SK-N-SH treated with all-trans-retinoic acid at 6 μM for 48 hours (cell line): ENCODE measurements around the gene PGAP1.

ENCODE experiments used
- ATAC-seq: fragments of 200-7000 bp; cut with Tn5 transposase; 3 replicates; pipeline ENCODE4 v1.9.1; 2020; ENCODE audit warnings: mild to moderate bottlenecking, moderate library complexity
- ARNTL ChIP-seq: fragments of 450-650 bp; formaldehyde crosslinking; IDR thresholded peaks from 2 replicates; pipeline ENCODE4 v1.5.0; 2020; ENCODE audit warnings: low read depth, mild to moderate bottlenecking, moderate library complexity, borderline replicate concordance
- BACH2 ChIP-seq: fragments of 250-450 bp; sonication (Bioruptor Pico); IDR thresholded peaks from 2 replicates; pipeline ENCODE4 v1.9.0; 2021; ENCODE audit warnings: mild to moderate bottlenecking, borderline replicate concordance
- CSDC2 ChIP-seq: fragments of 250-450 bp; sonication (Bioruptor Pico); IDR thresholded peaks from 2 replicates; pipeline ENCODE4 v1.5.0; 2020; ENCODE audit warnings: mild to moderate bottlenecking, moderate library complexity
- ESRRG ChIP-seq: fragments of 250-450 bp; sonication (Bioruptor Pico); IDR thresholded peaks from 2 replicates; pipeline ENCODE4 v1.6.1; 2021; ENCODE audit warnings: mild to moderate bottlenecking
- GLIS3 ChIP-seq: fragments of 250-450 bp; sonication (Bioruptor Pico); IDR thresholded peaks from 2 replicates; pipeline ENCODE4 v1.5.0; 2020; ENCODE audit warnings: mild to moderate bottlenecking, moderate library complexity
- ISL1 ChIP-seq: fragments of 250-450 bp; sonication (Bioruptor Pico); IDR thresholded peaks from 2 replicates; pipeline ENCODE4 v2.1.2; 2022; ENCODE audit warnings: mild to moderate bottlenecking, moderate library complexity
- OSR1 ChIP-seq: fragments of 250-450 bp; sonication (Bioruptor Pico); IDR thresholded peaks from 2 replicates; pipeline ENCODE4 v1.8.0; 2022; ENCODE audit warnings: moderate library complexity, mild to moderate bottlenecking, inconsistent platforms
- RARB ChIP-seq: fragments of 250-450 bp; sonication (Bioruptor Pico); IDR thresholded peaks from 2 replicates; pipeline ENCODE4 v1.8.0; 2021; ENCODE audit warnings: mild to moderate bottlenecking, moderate library complexity
- SNAI2 ChIP-seq: fragments of 250-450 bp; sonication (Bioruptor Pico); IDR thresholded peaks from 2 replicates; pipeline ENCODE4 v1.5.0; 2020; ENCODE audit warnings: mild to moderate bottlenecking, moderate library complexity
- TCF4 ChIP-seq: fragments of 250-450 bp; sonication (Bioruptor Pico); IDR thresholded peaks from 2 replicates; pipeline ENCODE4 v1.8.0; 2021; ENCODE audit warnings: mild to moderate bottlenecking, moderate library complexity, borderline replicate concordance
- TOX ChIP-seq: fragments of 250-450 bp; sonication (Bioruptor Pico); IDR thresholded peaks from 2 replicates; pipeline ENCODE4 v1.8.0; 2021; ENCODE audit warnings: mild to moderate bottlenecking, moderate library complexity, borderline replicate concordance
- ZC3H10 ChIP-seq: fragments of 250-450 bp; sonication (Bioruptor Pico); IDR thresholded peaks from 2 replicates; pipeline ENCODE4 v1.5.1; 2021; ENCODE audit warnings: mild to moderate bottlenecking, moderate library complexity
- ZFP3 ChIP-seq: fragments of 250-450 bp; sonication (Bioruptor Pico); IDR thresholded peaks from 2 replicates; pipeline ENCODE4 v1.5.0; 2020; ENCODE audit warnings: mild to moderate bottlenecking, moderate library complexity
- ZFP30 ChIP-seq: fragments of 450-650 bp; formaldehyde crosslinking; IDR thresholded peaks from 2 replicates; pipeline ENCODE4 v1.5.0; 2022; ENCODE audit warnings: mild to moderate bottlenecking, moderate library complexity
- ZNF565 ChIP-seq: fragments of 450-650 bp; formaldehyde crosslinking; conservative IDR thresholded peaks from 2 replicates; pipeline ENCODE4 v1.5.0; 2020; ENCODE audit warnings: low read depth, mild to moderate bottlenecking, moderate library complexity
- ZNF70 ChIP-seq: fragments of 450-650 bp; formaldehyde crosslinking; IDR thresholded peaks from 2 replicates; pipeline ENCODE4 v1.5.0; 2020; ENCODE audit warnings: mild to moderate bottlenecking, moderate library complexity
- ZNF8 ChIP-seq: fragments of 450-650 bp; formaldehyde crosslinking; IDR thresholded peaks from 2 replicates; pipeline ENCODE4 v1.5.0; 2020; ENCODE audit warnings: mild to moderate bottlenecking, moderate library complexity
- TF ChIP-seq, protein P1 (sequence below): fragments of 250-450 bp; sonication (Bioruptor Pico); IDR thresholded peaks from 2 replicates; pipeline ENCODE4 v1.8.0; 2020; ENCODE audit warnings: mild to moderate bottlenecking, moderate library complexity, borderline replicate concordance
- TF ChIP-seq, protein P2 (sequence below): fragments of 250-450 bp; sonication (Bioruptor Pico); IDR thresholded peaks from 2 replicates; pipeline ENCODE4 v1.5.1; 2020; ENCODE audit warnings: low read depth, mild to moderate bottlenecking, moderate library complexity
- TF ChIP-seq, protein P3 (sequence below): fragments of 250-450 bp; sonication (Bioruptor Pico); IDR thresholded peaks from 2 replicates; pipeline ENCODE4 v1.5.0; 2020; ENCODE audit warnings: mild to moderate bottlenecking, moderate library complexity
- TF ChIP-seq, protein P4 (sequence below): fragments of 250-450 bp; sonication (Bioruptor Pico); IDR thresholded peaks from 2 replicates; pipeline ENCODE4 v1.5.1; 2021; ENCODE audit warnings: mild to moderate bottlenecking, moderate library complexity
- TF ChIP-seq, protein P5 (sequence below): fragments of 250-450 bp; sonication (Bioruptor Pico); IDR thresholded peaks from 2 replicates; pipeline ENCODE4 v1.8.0; 2021; ENCODE audit warnings: low read depth, mild to moderate bottlenecking, moderate library complexity, borderline replicate concordance

PGAP1 gene

DNA sequence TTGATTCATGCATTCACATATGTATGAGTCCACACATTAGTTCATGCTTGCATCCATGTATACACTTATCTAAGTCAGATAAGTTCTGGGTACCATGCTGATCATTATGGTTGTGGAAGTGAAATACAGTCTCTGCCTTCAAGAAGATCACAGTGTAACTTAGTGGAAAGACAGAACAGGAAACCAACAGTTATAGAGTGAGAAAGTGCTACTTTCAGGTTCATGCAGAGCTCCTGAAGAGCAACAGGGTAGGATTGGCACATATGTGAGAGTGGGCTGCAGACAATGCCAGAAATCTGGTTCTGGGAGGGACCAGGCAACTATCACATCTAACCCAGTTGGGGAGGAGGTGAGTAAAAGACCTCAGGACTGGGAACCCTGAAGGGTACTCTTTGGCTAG lies 35.4 kb upstream of the PGAP1 start:
- TF ChIP-seq, protein P1, sequence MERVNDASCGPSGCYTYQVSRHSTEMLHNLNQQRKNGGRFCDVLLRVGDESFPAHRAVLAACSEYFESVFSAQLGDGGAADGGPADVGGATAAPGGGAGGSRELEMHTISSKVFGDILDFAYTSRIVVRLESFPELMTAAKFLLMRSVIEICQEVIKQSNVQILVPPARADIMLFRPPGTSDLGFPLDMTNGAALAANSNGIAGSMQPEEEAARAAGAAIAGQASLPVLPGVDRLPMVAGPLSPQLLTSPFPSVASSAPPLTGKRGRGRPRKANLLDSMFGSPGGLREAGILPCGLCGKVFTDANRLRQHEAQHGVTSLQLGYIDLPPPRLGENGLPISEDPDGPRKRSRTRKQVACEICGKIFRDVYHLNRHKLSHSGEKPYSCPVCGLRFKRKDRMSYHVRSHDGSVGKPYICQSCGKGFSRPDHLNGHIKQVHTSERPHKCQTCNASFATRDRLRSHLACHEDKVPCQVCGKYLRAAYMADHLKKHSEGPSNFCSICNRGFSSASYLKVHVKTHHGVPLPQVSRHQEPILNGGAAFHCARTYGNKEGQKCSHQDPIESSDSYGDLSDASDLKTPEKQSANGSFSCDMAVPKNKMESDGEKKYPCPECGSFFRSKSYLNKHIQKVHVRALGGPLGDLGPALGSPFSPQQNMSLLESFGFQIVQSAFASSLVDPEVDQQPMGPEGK = no peak
- TF ChIP-seq ZNF70 (CRISPR knock-in tag) = no peak
- TF ChIP-seq GLIS3 (CRISPR knock-in tag) = no peak
- no peak for TF ChIP-seq TCF4 (CRISPR knock-in tag)
- no peak for TF ChIP-seq ARNTL (CRISPR knock-in tag)
- TF ChIP-seq, protein P2, sequence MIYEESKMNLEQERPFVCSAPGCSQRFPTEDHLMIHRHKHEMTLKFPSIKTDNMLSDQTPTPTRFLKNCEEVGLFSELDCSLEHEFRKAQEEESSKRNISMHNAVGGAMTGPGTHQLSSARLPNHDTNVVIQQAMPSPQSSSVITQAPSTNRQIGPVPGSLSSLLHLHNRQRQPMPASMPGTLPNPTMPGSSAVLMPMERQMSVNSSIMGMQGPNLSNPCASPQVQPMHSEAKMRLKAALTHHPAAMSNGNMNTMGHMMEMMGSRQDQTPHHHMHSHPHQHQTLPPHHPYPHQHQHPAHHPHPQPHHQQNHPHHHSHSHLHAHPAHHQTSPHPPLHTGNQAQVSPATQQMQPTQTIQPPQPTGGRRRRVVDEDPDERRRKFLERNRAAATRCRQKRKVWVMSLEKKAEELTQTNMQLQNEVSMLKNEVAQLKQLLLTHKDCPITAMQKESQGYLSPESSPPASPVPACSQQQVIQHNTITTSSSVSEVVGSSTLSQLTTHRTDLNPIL = no peak
- no peak for TF ChIP-seq RARB
- TF ChIP-seq, protein P3, sequence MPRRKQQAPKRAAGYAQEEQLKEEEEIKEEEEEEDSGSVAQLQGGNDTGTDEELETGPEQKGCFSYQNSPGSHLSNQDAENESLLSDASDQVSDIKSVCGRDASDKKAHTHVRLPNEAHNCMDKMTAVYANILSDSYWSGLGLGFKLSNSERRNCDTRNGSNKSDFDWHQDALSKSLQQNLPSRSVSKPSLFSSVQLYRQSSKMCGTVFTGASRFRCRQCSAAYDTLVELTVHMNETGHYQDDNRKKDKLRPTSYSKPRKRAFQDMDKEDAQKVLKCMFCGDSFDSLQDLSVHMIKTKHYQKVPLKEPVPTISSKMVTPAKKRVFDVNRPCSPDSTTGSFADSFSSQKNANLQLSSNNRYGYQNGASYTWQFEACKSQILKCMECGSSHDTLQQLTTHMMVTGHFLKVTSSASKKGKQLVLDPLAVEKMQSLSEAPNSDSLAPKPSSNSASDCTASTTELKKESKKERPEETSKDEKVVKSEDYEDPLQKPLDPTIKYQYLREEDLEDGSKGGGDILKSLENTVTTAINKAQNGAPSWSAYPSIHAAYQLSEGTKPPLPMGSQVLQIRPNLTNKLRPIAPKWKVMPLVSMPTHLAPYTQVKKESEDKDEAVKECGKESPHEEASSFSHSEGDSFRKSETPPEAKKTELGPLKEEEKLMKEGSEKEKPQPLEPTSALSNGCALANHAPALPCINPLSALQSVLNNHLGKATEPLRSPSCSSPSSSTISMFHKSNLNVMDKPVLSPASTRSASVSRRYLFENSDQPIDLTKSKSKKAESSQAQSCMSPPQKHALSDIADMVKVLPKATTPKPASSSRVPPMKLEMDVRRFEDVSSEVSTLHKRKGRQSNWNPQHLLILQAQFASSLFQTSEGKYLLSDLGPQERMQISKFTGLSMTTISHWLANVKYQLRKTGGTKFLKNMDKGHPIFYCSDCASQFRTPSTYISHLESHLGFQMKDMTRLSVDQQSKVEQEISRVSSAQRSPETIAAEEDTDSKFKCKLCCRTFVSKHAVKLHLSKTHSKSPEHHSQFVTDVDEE = no peak
- no peak for TF ChIP-seq ZNF565 (CRISPR knock-in tag)
- no peak for TF ChIP-seq ZNF8
- no peak for ATAC-seq

DNA sequence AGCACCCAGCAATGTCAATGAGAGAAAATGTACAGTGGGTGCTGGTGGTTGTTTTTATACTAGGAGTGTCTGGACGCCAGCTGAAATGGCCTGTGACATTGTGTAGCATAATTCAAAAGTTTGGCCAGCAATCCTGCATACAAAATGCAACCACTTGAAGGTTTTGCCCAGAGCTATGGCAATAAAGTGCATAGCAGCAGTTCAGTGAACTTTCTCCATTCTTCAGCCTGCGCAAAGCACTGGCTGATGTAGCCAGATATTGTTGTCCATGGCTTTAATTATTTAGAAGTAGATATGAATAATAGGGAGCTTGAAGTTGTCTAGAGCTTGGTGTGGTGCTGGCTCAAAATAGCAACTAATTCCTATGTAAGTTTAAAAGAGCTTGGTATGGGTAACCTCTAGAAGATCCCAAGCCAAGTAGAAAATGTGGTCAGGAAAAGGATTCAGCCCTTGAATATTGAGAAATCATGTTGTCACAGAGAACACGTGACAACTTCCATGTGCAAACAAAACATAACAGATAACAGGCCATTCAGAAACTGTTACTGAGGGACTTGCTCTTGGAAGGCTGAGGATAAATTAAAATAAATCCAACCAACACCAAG lies 33.3 kb upstream of the PGAP1 start:
- ATAC-seq = no peak
- TF ChIP-seq OSR1 (CRISPR knock-in tag) (no peak), ZFP30 (CRISPR knock-in tag) (no peak), ISL1 (CRISPR knock-in tag) (no peak), ZFP3 (CRISPR knock-in tag) (no peak), SNAI2 (CRISPR knock-in tag) (no peak), ESRRG (CRISPR knock-in tag) (no peak), RARB (no peak), CSDC2 (no peak), ZNF70 (CRISPR knock-in tag) (no peak), BACH2 (no peak), TOX (CRISPR knock-in tag) (no peak), TCF4 (CRISPR knock-in tag) (no peak), ZC3H10 (no peak), ARNTL (CRISPR knock-in tag) (no peak), ZNF8 (no peak)
- TF ChIP-seq, protein P3 = no peak
- TF ChIP-seq, protein P4, sequence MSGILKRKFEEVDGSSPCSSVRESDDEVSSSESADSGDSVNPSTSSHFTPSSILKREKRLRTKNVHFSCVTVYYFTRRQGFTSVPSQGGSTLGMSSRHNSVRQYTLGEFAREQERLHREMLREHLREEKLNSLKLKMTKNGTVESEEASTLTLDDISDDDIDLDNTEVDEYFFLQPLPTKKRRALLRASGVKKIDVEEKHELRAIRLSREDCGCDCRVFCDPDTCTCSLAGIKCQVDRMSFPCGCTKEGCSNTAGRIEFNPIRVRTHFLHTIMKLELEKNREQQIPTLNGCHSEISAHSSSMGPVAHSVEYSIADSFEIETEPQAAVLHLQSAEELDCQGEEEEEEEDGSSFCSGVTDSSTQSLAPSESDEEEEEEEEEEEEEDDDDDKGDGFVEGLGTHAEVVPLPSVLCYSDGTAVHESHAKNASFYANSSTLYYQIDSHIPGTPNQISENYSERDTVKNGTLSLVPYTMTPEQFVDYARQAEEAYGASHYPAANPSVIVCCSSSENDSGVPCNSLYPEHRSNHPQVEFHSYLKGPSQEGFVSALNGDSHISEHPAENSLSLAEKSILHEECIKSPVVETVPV (CRISPR knock-in tag) = no peak
- TF ChIP-seq, protein P1 = no peak
- TF ChIP-seq, protein P5, sequence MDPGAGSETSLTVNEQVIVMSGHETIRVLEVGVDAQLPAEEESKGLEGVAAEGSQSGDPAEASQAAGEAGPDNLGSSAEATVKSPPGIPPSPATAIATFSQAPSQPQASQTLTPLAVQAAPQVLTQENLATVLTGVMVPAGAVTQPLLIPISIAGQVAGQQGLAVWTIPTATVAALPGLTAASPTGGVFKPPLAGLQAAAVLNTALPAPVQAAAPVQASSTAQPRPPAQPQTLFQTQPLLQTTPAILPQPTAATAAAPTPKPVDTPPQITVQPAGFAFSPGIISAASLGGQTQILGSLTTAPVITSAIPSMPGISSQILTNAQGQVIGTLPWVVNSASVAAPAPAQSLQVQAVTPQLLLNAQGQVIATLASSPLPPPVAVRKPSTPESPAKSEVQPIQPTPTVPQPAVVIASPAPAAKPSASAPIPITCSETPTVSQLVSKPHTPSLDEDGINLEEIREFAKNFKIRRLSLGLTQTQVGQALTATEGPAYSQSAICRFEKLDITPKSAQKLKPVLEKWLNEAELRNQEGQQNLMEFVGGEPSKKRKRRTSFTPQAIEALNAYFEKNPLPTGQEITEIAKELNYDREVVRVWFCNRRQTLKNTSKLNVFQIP (CRISPR knock-in tag) = no peak
- TF ChIP-seq, protein P2 = no peak
